GM12878 (cell line): ENCODE measurements around the gene TTC8. TPM values are rescaled to one million over a fixed set of nuclear protein-coding genes. Genes with fewer than 3 reads are reported as not detected.
A peak's percentile ranks its signal among the peaks of the same experiment; 100 is the strongest.

ENCODE experiments used
- ATAC-seq: fragments of 200-7000 bp; cut with Tn5 transposase; 3 replicates; pipeline ENCODE4 v1.9.1; 2020; ENCODE audit warnings: mild to moderate bottlenecking, moderate library complexity
- BruUV-seq: library from RNA; stranded (reverse); fragments of 400-500 nt; replicated peaks from 2 replicates; lab custom pipeline; 2021; lab: Mats Ljungman, UMichigan
- CTCF ChIA-PET: fragments of 300-600 bp; sonication (Branson Sonifier 250); formaldehyde crosslinking; extraction: SDS; loops from one replicate; lab custom pipeline; 2021; ENCODE audit warnings: inconsistent platforms; lab: Yijun Ruan, JAX
- POLR2A ChIA-PET: fragments of 350-600 bp; formaldehyde crosslinking; extraction: SDS; loops from one replicate; lab custom pipeline; 2021; ENCODE audit warnings: inconsistent platforms; lab: Charles Lee
- RAD21 ChIA-PET: fragments of 300-600 bp; sonication (Branson Sonifier 250); formaldehyde crosslinking; loops from one replicate; lab custom pipeline; 2023; ENCODE audit warnings: antibody characterized with exemption; ENCODE audit not compliant: unreplicated experiment; lab: Charles Lee
- SMC1A ChIA-PET: fragments of 300-600 bp; sonication (Branson Sonifier 250); formaldehyde crosslinking; loops from one replicate; lab custom pipeline; 2023; ENCODE audit not compliant: unreplicated experiment, uncharacterized antibody; lab: Charles Lee
- DNase-seq: peaks from one replicate; pipeline ENCODE4 v3.0.0-alpha.2; 2011; ENCODE audit warnings: low read depth, low spot score
- FAIRE-seq: peaks from 3 replicates; lab custom pipeline; 2011; peaks lifted over from hg19 to GRCh38; lab: Jason Lieb, UNC
- H2AFZ ChIP-seq: 2 replicates; pipeline ENCODE4 v1.6.0; 2011; ENCODE audit warnings: low read depth, low read length, control low read depth; ENCODE audit not compliant: control insufficient read depth
- H3K27ac ChIP-seq: 2 replicates; pipeline ENCODE4 v1.5.1; 2011; ENCODE audit warnings: control low read depth; ENCODE audit not compliant: control insufficient read depth, insufficient read depth
- H3K27me3 ChIP-seq, 2 experiments: replicated peaks in 1 of 2; 2 replicates each; pipeline versions ENCODE4 v1.6.0 to v1.6.1; 2011; ENCODE audit warnings: low read length in 1 of 2; ENCODE audit not compliant: control insufficient read depth in 2 of 2, insufficient read depth in 2 of 2
- H3K36me3 ChIP-seq, 2 experiments: 2 replicates each; pipeline ENCODE4 v1.5.1; 2011; ENCODE audit warnings: low read length in 1 of 2; ENCODE audit not compliant: control insufficient read depth in 2 of 2, insufficient read depth in 2 of 2
- H3K4me1 ChIP-seq: 2 replicates; pipeline ENCODE4 v1.6.1; 2011; ENCODE audit warnings: mild to moderate bottlenecking, low read length, moderate library complexity, mixed read lengths; ENCODE audit not compliant: control insufficient read depth, insufficient read depth
- H3K4me2 ChIP-seq: 2 replicates; pipeline ENCODE4 v1.6.0; 2011; ENCODE audit warnings: control low read depth; ENCODE audit not compliant: control insufficient read depth, insufficient read depth
- H3K4me3 ChIP-seq: fragments of 200-600 bp; sonication (generic); 2 replicates; pipeline ENCODE4 v1.5.1; 2016
- H3K79me2 ChIP-seq: 2 replicates; pipeline ENCODE4 v1.6.0; 2011; ENCODE audit warnings: low read length; ENCODE audit not compliant: control insufficient read depth, insufficient read depth
- H3K9ac ChIP-seq: 2 replicates; pipeline ENCODE4 v1.8.0; 2011; ENCODE audit warnings: low read length, control low read depth, mixed read lengths; ENCODE audit not compliant: control insufficient read depth, insufficient read depth
- H3K9me3 ChIP-seq: replicated peaks from 3 replicates; pipeline ENCODE4 v1.5.1; 2011; ENCODE audit warnings: mild to moderate bottlenecking, low read length; ENCODE audit not compliant: control insufficient read depth, insufficient read depth
- H4K20me1 ChIP-seq: 2 replicates; pipeline ENCODE4 v1.6.0; 2011; ENCODE audit not compliant: control insufficient read depth, insufficient read depth
- CUX1 ChIP-seq: IDR thresholded peaks from 2 replicates; pipeline ENCODE4 v1.6.1; 2012; ENCODE audit warnings: improper control_type of control experiment, low read depth, low read length; ENCODE audit not compliant: insufficient replicate concordance
- FOS ChIP-seq: IDR thresholded peaks from 3 replicates; pipeline ENCODE4 v1.6.1; 2011; ENCODE audit warnings: borderline replicate concordance; ENCODE audit not compliant: insufficient read length; ENCODE audit errors: extremely low read depth
- IKZF1 ChIP-seq: fragments of 450-650 bp; conservative IDR thresholded peaks from 2 replicates; pipeline ENCODE4 v1.6.1; 2017; ENCODE audit warnings: antibody characterized with exemption, mild to moderate bottlenecking
- MLLT1 ChIP-seq: fragments of 450-650 bp; IDR thresholded peaks from 2 replicates; pipeline ENCODE4 v1.6.1; 2016; ENCODE audit warnings: mild to moderate bottlenecking
- RB1 ChIP-seq: fragments of 450-650 bp; formaldehyde crosslinking; IDR thresholded peaks from 2 replicates; pipeline ENCODE4 v1.6.1; 2017; ENCODE audit warnings: mild to moderate bottlenecking, borderline replicate concordance
- SIX5 ChIP-seq: IDR thresholded peaks from 2 replicates; pipeline ENCODE4 v1.6.1; 2011; ENCODE audit warnings: mild to moderate bottlenecking, low read depth, low read length, moderate library complexity; ENCODE audit not compliant: severe bottlenecking
- SUZ12 ChIP-seq: fragments of 200-600 bp; sonication (generic); IDR thresholded peaks from one replicate; pipeline ENCODE4 v1.6.1; 2018; ENCODE audit warnings: antibody characterized with exemption, mild to moderate bottlenecking; ENCODE audit not compliant: unreplicated experiment
- WGBS: methylation state at CpG from one replicate; pipeline ENCODE4 v1.1.6; 2016; ENCODE audit warnings: low lambda C conversion rate; ENCODE audit not compliant: insufficient replicate concordance, insufficient coverage; ENCODE audit errors: missing lambda C conversion rate; 5-methylcytosine and 5-hydroxymethylcytosine counted together
- in situ Hi-C: fragments of 300-500 bp; cut with MboI; formaldehyde crosslinking; loops from 9 replicates; pipeline ENCODE4 v1.14.3; 2018; ENCODE audit warnings: mixed read lengths
- intact Hi-C: fragments of 100-400 bp; cut with micrococcal nuclease; formaldehyde crosslinking; loops from one replicate; pipeline ENCODE4 v1.14.2; 2022; ENCODE audit not compliant: unreplicated experiment
- polyA plus RNA-seq, 11 experiments: library from polyadenylated mRNA; depleted of rRNA in 4 of 11; unstranded in 6 of 11; stranded (reverse) in 5 of 11; fragments of >200 nt; fragmentation: Nextera tagmentation in 4 of 11; fragmentation: Illumina TruSeq in 1 of 11; extraction: Ambion mirVana in 4 of 11; extraction: Trizol in 1 of 11; gene quantifications; 1 replicate in 1 of 11; 2 replicates in 10 of 11; pipeline versions ENCODE4 v1.2.1 to v1.2.3, GENCODE V29; 2011 to 2016; ENCODE audit warnings: inconsistent platforms in 2 of 11, missing spikeins in 2 of 11, low read depth in 1 of 11
- total RNA-seq, 4 experiments: library from RNA; depleted of rRNA in 3 of 4; stranded (reverse); fragments of >200 nt in 3 of 4; fragmentation: Illumina TruSeq in 1 of 4; extraction: Trizol in 1 of 4; gene quantifications; 2 replicates each; pipeline versions ENCODE4 v1.2.1 to v1.2.3, GENCODE V29; 2013 to 2021
- TF ChIP-seq, protein P1 (sequence below): fragments of 450-650 bp; IDR thresholded peaks from 2 replicates; pipeline ENCODE4 v1.6.1; 2017; ENCODE audit warnings: mild to moderate bottlenecking, moderate library complexity
- TF ChIP-seq, protein P2 (sequence below): IDR thresholded peaks from 2 replicates; pipeline ENCODE4 v1.6.1; 2012; ENCODE audit warnings: low read length, inconsistent platforms
- TF ChIP-seq, protein P3 (sequence below): IDR thresholded peaks from 2 replicates; pipeline ENCODE4 v1.6.1; 2012; ENCODE audit warnings: low read depth, low read length, improper control_type of control experiment

TTC8 gene
- total and polyA plus RNA-seq, 10 of the 15 experiments (the other 5 are each of a cell fraction or from before 2014, with no cell fraction given), result 1.5 to 4.6 (median 2.5) TPM

DNA sequence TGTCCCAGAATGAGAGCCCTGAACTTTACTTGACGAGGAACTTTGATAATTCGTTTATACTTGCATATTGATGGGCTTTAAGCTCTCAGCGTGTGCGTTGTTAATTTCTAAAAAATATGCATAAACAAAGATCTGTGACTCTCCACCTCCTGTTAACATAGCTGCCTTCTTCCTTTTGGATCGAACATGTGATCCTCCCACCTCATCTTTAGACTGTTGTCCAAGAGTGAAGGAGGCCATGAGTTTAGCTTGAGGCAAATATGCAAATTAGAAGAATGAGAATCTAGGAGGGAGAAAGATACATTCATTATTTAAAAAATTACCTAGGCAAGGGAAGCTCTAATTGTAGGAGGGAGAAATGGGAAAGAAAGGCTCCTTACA is 617 bp downstream of the TTC8 start:
- in situ Hi-C loops, result no loop called here
- Histone ChIP-seq H3K4me2 (peak overlapping the region; percentile 73), H3K27me3 (no peaks in the 10 kb centered on the region; a peak in 1 of 4 replicates), H3K27ac (peak overlapping the region; percentile 52; the same call in 1 of the 2 replicates), H3K4me1 (0 out of 2 replicates have a peak, but pooled peaks cover 2% of the 10 kb centered on the region), H2AFZ (peak overlapping the region; percentile 98), H3K79me2 (no peaks in the 10 kb centered on the region), H3K9ac (peak overlapping the region; percentile 41; the same call in 1 of the 2 replicates), H3K36me3 (no peaks in the 10 kb centered on the region), H4K20me1 (no peaks in the 10 kb centered on the region), H3K4me3 (peak overlapping the region; percentile 75), H3K9me3 (no peaks in the 10 kb centered on the region)
- intact Hi-C loops, result no loop called here
- CTCF ChIA-PET, result interaction anchor here (1.1 to 3.2 kb wide), 4 partner anchors 14 to 635 kb away, joined by 3 to 13 read pairs (median 4); no protein-coding TSS in a partner anchor
- DNase-seq (no peak), ATAC-seq (no peak), FAIRE-seq (no peak)
- SMC1A ChIA-PET, result interaction anchor here (0.6 to 2.6 kb wide), 4 partner anchors 9 to 880 kb away, joined by 3 to 15 read pairs (median 3); no protein-coding TSS in a partner anchor
- BruUV-seq, result no TSS peak
- 16% methylated on average over 5 of the region's 5 CpGs for WGBS
- RAD21 ChIA-PET, result interaction anchor here (1.1 to 2.3 kb wide), 5 partner anchors 13 to 159 kb away, joined by 3 to 8 read pairs (median 4); no protein-coding TSS in a partner anchor
- POLR2A ChIA-PET, result no interaction called here
- TF ChIP-seq, protein P1, sequence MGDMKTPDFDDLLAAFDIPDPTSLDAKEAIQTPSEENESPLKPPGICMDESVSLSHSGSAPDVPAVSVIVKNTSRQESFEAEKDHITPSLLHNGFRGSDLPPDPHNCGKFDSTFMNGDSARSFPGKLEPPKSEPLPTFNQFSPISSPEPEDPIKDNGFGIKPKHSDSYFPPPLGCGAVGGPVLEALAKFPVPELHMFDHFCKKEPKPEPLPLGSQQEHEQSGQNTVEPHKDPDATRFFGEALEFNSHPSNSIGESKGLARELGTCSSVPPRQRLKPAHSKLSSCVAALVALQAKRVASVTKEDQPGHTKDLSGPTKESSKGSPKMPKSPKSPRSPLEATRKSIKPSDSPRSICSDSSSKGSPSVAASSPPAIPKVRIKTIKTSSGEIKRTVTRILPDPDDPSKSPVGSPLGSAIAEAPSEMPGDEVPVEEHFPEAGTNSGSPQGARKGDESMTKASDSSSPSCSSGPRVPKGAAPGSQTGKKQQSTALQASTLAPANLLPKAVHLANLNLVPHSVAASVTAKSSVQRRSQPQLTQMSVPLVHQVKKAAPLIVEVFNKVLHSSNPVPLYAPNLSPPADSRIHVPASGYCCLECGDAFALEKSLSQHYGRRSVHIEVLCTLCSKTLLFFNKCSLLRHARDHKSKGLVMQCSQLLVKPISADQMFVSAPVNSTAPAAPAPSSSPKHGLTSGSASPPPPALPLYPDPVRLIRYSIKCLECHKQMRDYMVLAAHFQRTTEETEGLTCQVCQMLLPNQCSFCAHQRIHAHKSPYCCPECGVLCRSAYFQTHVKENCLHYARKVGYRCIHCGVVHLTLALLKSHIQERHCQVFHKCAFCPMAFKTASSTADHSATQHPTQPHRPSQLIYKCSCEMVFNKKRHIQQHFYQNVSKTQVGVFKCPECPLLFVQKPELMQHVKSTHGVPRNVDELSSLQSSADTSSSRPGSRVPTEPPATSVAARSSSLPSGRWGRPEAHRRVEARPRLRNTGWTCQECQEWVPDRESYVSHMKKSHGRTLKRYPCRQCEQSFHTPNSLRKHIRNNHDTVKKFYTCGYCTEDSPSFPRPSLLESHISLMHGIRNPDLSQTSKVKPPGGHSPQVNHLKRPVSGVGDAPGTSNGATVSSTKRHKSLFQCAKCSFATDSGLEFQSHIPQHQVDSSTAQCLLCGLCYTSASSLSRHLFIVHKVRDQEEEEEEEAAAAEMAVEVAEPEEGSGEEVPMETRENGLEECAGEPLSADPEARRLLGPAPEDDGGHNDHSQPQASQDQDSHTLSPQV, result no peak
- TF ChIP-seq CUX1 (no peak), RB1 (no peak), SIX5 (no peak), SUZ12 (no peak), MLLT1 (no peak), FOS (no peak), IKZF1 (no peak)
- TF ChIP-seq, protein P2, sequence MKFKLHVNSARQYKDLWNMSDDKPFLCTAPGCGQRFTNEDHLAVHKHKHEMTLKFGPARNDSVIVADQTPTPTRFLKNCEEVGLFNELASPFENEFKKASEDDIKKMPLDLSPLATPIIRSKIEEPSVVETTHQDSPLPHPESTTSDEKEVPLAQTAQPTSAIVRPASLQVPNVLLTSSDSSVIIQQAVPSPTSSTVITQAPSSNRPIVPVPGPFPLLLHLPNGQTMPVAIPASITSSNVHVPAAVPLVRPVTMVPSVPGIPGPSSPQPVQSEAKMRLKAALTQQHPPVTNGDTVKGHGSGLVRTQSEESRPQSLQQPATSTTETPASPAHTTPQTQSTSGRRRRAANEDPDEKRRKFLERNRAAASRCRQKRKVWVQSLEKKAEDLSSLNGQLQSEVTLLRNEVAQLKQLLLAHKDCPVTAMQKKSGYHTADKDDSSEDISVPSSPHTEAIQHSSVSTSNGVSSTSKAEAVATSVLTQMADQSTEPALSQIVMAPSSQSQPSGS, result no peak
- TF ChIP-seq, protein P3, sequence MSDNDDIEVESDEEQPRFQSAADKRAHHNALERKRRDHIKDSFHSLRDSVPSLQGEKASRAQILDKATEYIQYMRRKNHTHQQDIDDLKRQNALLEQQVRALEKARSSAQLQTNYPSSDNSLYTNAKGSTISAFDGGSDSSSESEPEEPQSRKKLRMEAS, result no peak
